Measurements from ENCODE around the gene TMEM138. TPM values are rescaled to one million over a fixed set of nuclear protein-coding genes. Genes with fewer than 3 reads are reported as not detected.

The TMEM138 gene
- total and polyA plus RNA-seq, 4 donors: 13.5 to 39.6 (median 24.2) TPM

GRCh38 chr11:61356706-61357105 lies 5.5 kb upstream of the TMEM138 start:
- Histone ChIP-seq H3K9me3 (ENCODE audit: control insufficient read depth in 4 of 4, low read length in 3 of 4) (no peaks in the 10 kb centered on the region), H3K4me1 (ENCODE audit: control insufficient read depth in 4 of 4, insufficient read depth in 4 of 4, low read length in 3 of 4) (peaks cover 2 to 19% (median 10%) of the 10 kb centered on the region in 4 donors), H3K36me3 (ENCODE audit: control insufficient read depth in 4 of 4, insufficient read depth in 3 of 4, low read depth in 1 of 4, low read length in 3 of 4) (peaks cover 0 to 3% (median 0%) of the 10 kb centered on the region in 4 donors), H3K9ac (ENCODE audit: low read depth in 1 of 2, low read length in 2 of 2) (no peak overlapping the region), H3K27me3 (ENCODE audit: control insufficient read depth in 4 of 4, insufficient read depth in 4 of 4, low read length in 3 of 4) (no peaks in the 10 kb centered on the region), H3K4me3 (ENCODE audit: low read depth in 1 of 3, low read length in 3 of 3) (no peak overlapping the region), H3K27ac (ENCODE audit: low read depth in 1 of 2, low read length in 2 of 2) (no peak overlapping the region)
- TF ChIP-seq CTCF (IDR thresholded peaks at IDR 0.05; ENCODE audit: low read depth, low read length, missing input control) (no peak), ZBTB33 (IDR thresholded peaks at IDR 0.05) (no peak), FOXA2 (IDR thresholded peaks at IDR 0.05) (no peak), SP1 (IDR thresholded peaks at IDR 0.05) (no peak), HNF4A (conservative IDR thresholded peaks at IDR 0.05) (no peak), TAF1 (conservative IDR thresholded peaks at IDR 0.05) (no peak), JUND (IDR thresholded peaks at IDR 0.05) (no peak), NR2F2 (IDR thresholded peaks at IDR 0.05) (no peak), HNF4G (IDR thresholded peaks at IDR 0.05) (no peak), RAD21 (IDR thresholded peaks at IDR 0.05) (no peak), EGR1 (IDR thresholded peaks at IDR 0.05; ENCODE audit: low read depth in 2 of 2) (no peak)
- TF ChIP-seq, protein P1, sequence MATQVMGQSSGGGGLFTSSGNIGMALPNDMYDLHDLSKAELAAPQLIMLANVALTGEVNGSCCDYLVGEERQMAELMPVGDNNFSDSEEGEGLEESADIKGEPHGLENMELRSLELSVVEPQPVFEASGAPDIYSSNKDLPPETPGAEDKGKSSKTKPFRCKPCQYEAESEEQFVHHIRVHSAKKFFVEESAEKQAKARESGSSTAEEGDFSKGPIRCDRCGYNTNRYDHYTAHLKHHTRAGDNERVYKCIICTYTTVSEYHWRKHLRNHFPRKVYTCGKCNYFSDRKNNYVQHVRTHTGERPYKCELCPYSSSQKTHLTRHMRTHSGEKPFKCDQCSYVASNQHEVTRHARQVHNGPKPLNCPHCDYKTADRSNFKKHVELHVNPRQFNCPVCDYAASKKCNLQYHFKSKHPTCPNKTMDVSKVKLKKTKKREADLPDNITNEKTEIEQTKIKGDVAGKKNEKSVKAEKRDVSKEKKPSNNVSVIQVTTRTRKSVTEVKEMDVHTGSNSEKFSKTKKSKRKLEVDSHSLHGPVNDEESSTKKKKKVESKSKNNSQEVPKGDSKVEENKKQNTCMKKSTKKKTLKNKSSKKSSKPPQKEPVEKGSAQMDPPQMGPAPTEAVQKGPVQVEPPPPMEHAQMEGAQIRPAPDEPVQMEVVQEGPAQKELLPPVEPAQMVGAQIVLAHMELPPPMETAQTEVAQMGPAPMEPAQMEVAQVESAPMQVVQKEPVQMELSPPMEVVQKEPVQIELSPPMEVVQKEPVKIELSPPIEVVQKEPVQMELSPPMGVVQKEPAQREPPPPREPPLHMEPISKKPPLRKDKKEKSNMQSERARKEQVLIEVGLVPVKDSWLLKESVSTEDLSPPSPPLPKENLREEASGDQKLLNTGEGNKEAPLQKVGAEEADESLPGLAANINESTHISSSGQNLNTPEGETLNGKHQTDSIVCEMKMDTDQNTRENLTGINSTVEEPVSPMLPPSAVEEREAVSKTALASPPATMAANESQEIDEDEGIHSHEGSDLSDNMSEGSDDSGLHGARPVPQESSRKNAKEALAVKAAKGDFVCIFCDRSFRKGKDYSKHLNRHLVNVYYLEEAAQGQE (IDR thresholded peaks at IDR 0.05): no peak
- WGBS: 92% methylated on average over 4 of the region's 4 CpGs
- DNase-seq (ENCODE audit: low spot score): no peak

- H3K4me1 ChIP-seq (ENCODE audit: control insufficient read depth in 4 of 4, insufficient read depth in 4 of 4, low read length in 3 of 4): peaks cover 2 to 20% (median 9%) of the 10 kb centered on the region in 4 donors
- no peak overlapping the region for H3K4me3 ChIP-seq (ENCODE audit: low read depth in 1 of 3, low read length in 3 of 3)
- no peak for TF ChIP-seq RAD21 (IDR thresholded peaks at IDR 0.05)
- TF ChIP-seq YY1 (IDR thresholded peaks at IDR 0.05): no peak
- no peak for TF ChIP-seq ZBTB33 (IDR thresholded peaks at IDR 0.05)
- no peak for TF ChIP-seq RXRA (IDR thresholded peaks at IDR 0.05)
- no peak for TF ChIP-seq JUND (IDR thresholded peaks at IDR 0.05)
- no peak for TF ChIP-seq HNF4G (IDR thresholded peaks at IDR 0.05)
- TF ChIP-seq CTCF (IDR thresholded peaks at IDR 0.05; ENCODE audit: low read depth, low read length, missing input control): no peak
- no peak for TF ChIP-seq FOXA2 (IDR thresholded peaks at IDR 0.05)
- no peak for TF ChIP-seq HNF4A (conservative IDR thresholded peaks at IDR 0.05)
- TF ChIP-seq SP1 (IDR thresholded peaks at IDR 0.05): no peak
- TF ChIP-seq, protein P2, sequence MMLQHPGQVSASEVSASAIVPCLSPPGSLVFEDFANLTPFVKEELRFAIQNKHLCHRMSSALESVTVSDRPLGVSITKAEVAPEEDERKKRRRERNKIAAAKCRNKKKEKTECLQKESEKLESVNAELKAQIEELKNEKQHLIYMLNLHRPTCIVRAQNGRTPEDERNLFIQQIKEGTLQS (IDR thresholded peaks at IDR 0.05): no peak
- TF ChIP-seq MAX (IDR thresholded peaks at IDR 0.05): no peak
- TF ChIP-seq NR2F2 (IDR thresholded peaks at IDR 0.05): no peak
- no peak for TF ChIP-seq EGR1 (IDR thresholded peaks at IDR 0.05; ENCODE audit: low read depth in 2 of 2)
- no peak for TF ChIP-seq FOXA1 (IDR thresholded peaks at IDR 0.05)
- no peak for TF ChIP-seq TAF1 (conservative IDR thresholded peaks at IDR 0.05)
- H3K27me3 ChIP-seq (ENCODE audit: control insufficient read depth in 4 of 4, insufficient read depth in 4 of 4, low read length in 3 of 4): no peaks in the 10 kb centered on the region
- 92% methylated on average over 9 of the region's 9 CpGs for WGBS
- DNase-seq (ENCODE audit: low spot score): no peak
- H3K27ac ChIP-seq (ENCODE audit: low read depth in 1 of 2, low read length in 2 of 2): no peak overlapping the region
- H3K36me3 ChIP-seq (ENCODE audit: control insufficient read depth in 4 of 4, insufficient read depth in 3 of 4, low read depth in 1 of 4, low read length in 3 of 4): peaks cover 0 to 3% (median 0%) of the 10 kb centered on the region in 4 donors
- H3K9ac ChIP-seq (ENCODE audit: low read depth in 1 of 2, low read length in 2 of 2): no peak overlapping the region
- H3K9me3 ChIP-seq (ENCODE audit: control insufficient read depth in 4 of 4, low read length in 3 of 4): no peaks in the 10 kb centered on the region
These were observed 4.8 kb upstream of the TMEM138 start for GRCh38 chr11:61357233-61357893.
